Osteocyte (in vitro differentiated cells): Measurements from ENCODE around the gene RAMAC. TPM values are rescaled to one million over a fixed set of nuclear protein-coding genes. Genes with fewer than 3 reads are reported as not detected.

Source experiments
- DNase-seq: peaks from one replicate; pipeline ENCODE4 v3.0.0; 2021; ENCODE audit warnings: mixed read lengths; ENCODE audit not compliant: unreplicated experiment; ENCODE audit errors: extremely low spot score
- H3K27ac Mint-ChIP-seq: one replicate; pipeline ENCODE4 v1.8.0; 2021; ENCODE audit warnings: mild to moderate bottlenecking, mixed read lengths; ENCODE audit not compliant: unreplicated experiment
- H3K27me3 Mint-ChIP-seq: one replicate; pipeline ENCODE4 v1.8.0; 2021; ENCODE audit warnings: mixed read lengths; ENCODE audit not compliant: unreplicated experiment
- H3K36me3 Mint-ChIP-seq: one replicate; pipeline ENCODE4 v1.8.0; 2021; ENCODE audit warnings: mixed read lengths; ENCODE audit not compliant: unreplicated experiment
- H3K4me1 Mint-ChIP-seq: one replicate; pipeline ENCODE4 v1.8.0; 2021; ENCODE audit warnings: mixed read lengths; ENCODE audit not compliant: unreplicated experiment
- H3K4me3 Mint-ChIP-seq: one replicate; pipeline ENCODE4 v1.8.0; 2021; ENCODE audit warnings: mild to moderate bottlenecking, moderate library complexity, mixed read lengths; ENCODE audit not compliant: unreplicated experiment
- H3K9me3 Mint-ChIP-seq: one replicate; pipeline ENCODE4 v1.8.0; 2021; ENCODE audit warnings: mixed read lengths; ENCODE audit not compliant: unreplicated experiment
- total RNA-seq: library from RNA; stranded (reverse); gene quantifications from 2 replicates; pipeline ENCODE4 v1.2.1, GENCODE V29; 2021
- TF ChIP-seq, protein P1 (sequence below): fragments of 200-600 bp; sonication (generic); IDR thresholded peaks from 2 replicates; pipeline ENCODE4 v1.5.0; 2021; ENCODE audit warnings: antibody characterized with exemption, mild to moderate bottlenecking, moderate library complexity

The RAMAC gene
- total RNA-seq, 1 donor from 2014 or later: 23.8 TPM

DNA sequence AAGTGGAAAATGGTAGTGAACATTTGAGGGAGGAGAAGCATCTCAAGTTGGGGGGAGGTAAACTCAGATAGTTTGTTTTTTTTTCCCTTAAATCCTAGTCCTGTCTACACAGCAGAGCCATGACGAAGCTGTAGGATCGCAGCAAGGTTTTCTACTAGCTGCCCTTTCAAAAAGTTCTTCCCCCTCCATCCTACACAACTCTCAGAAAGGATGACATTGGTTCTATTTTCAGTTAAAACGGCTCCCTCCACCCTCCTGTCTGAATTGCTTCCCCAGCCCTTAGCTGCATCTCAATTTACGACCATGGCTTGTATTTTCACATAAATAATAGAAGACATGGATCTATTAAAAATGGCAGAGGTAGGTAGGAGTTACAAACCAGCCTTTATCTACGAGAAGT, 35.7 kb upstream of the RAMAC start:
- H3K9me3 Mint-ChIP-seq: no peaks in the 10 kb centered on the region
- H3K4me1 Mint-ChIP-seq: peaks cover 5% of the 10 kb centered on the region
- H3K4me3 Mint-ChIP-seq: no peak overlapping the region
- no peaks in the 10 kb centered on the region for H3K36me3 Mint-ChIP-seq
- DNase-seq: no peak
- no peak overlapping the region for H3K27ac Mint-ChIP-seq
- TF ChIP-seq, protein P1, sequence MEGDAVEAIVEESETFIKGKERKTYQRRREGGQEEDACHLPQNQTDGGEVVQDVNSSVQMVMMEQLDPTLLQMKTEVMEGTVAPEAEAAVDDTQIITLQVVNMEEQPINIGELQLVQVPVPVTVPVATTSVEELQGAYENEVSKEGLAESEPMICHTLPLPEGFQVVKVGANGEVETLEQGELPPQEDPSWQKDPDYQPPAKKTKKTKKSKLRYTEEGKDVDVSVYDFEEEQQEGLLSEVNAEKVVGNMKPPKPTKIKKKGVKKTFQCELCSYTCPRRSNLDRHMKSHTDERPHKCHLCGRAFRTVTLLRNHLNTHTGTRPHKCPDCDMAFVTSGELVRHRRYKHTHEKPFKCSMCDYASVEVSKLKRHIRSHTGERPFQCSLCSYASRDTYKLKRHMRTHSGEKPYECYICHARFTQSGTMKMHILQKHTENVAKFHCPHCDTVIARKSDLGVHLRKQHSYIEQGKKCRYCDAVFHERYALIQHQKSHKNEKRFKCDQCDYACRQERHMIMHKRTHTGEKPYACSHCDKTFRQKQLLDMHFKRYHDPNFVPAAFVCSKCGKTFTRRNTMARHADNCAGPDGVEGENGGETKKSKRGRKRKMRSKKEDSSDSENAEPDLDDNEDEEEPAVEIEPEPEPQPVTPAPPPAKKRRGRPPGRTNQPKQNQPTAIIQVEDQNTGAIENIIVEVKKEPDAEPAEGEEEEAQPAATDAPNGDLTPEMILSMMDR: no peak
- H3K27me3 Mint-ChIP-seq: peaks cover 7% of the 10 kb centered on the region

- no peak for DNase-seq
Measured at GRCh38 chr15:82950746-82951370, 35.2 kb upstream of the RAMAC start.

GRCh38 chr15:82951472-82952157, 34.4 kb upstream of the RAMAC start:
- peaks cover 5% of the 10 kb centered on the region for H3K4me1 Mint-ChIP-seq
- peaks cover 3% of the 10 kb centered on the region for H3K27me3 Mint-ChIP-seq
- no peaks in the 10 kb centered on the region for H3K36me3 Mint-ChIP-seq
- no peak for DNase-seq
- H3K27ac Mint-ChIP-seq: no peak overlapping the region
- TF ChIP-seq, protein P1: no peak
- H3K4me3 Mint-ChIP-seq: peak overlapping the region; percentile 68
- no peaks in the 10 kb centered on the region for H3K9me3 Mint-ChIP-seq

More at GRCh38 chr15:82950746-82951370, 35.2 kb upstream of the RAMAC start:
- no peaks in the 10 kb centered on the region for H3K9me3 Mint-ChIP-seq
- no peaks in the 10 kb centered on the region for H3K36me3 Mint-ChIP-seq
- no peak overlapping the region for H3K4me3 Mint-ChIP-seq
- peaks cover 5% of the 10 kb centered on the region for H3K4me1 Mint-ChIP-seq
- TF ChIP-seq, protein P1: no peak
- H3K27ac Mint-ChIP-seq: no peak overlapping the region
- H3K27me3 Mint-ChIP-seq: peaks cover 7% of the 10 kb centered on the region

- DNase-seq: no peak
- Mint-ChIP-seq H3K27ac (no peak within 1 kb of the TSS), H3K4me1 (peaks cover 5% of the 10 kb centered on the region), H3K27me3 (no peaks in the 10 kb centered on the region), H3K36me3 (no peaks in the 10 kb centered on the region), H3K4me3 (peak within 1 kb of the TSS; percentile 68), H3K9me3 (no peaks in the 10 kb centered on the region)
- TF ChIP-seq, protein P1: no peak
Measured at GRCh38 chr15:82952158-82953081, 33.6 kb upstream of the RAMAC start, which contains the start of gene HOMER2. Gene HOMER2, minus strand, starts transcription at chr15:82952720. Its CDS starts 185 bp downstream, at chr15:82952535.
